C4-2B (cell line): ENCODE data around the gene FAM89A.

Source experiments
- ZFX ChIP-seq: fragments of 450-650 bp; IDR thresholded peaks from 2 replicates; pipeline ENCODE4 v1.6.1; 2017
- TF ChIP-seq, protein P1 (sequence below): fragments of 450-650 bp; conservative IDR thresholded peaks from 2 replicates; pipeline ENCODE4 v1.5.1; 2017; ENCODE audit warnings: mild to moderate bottlenecking

DNA sequence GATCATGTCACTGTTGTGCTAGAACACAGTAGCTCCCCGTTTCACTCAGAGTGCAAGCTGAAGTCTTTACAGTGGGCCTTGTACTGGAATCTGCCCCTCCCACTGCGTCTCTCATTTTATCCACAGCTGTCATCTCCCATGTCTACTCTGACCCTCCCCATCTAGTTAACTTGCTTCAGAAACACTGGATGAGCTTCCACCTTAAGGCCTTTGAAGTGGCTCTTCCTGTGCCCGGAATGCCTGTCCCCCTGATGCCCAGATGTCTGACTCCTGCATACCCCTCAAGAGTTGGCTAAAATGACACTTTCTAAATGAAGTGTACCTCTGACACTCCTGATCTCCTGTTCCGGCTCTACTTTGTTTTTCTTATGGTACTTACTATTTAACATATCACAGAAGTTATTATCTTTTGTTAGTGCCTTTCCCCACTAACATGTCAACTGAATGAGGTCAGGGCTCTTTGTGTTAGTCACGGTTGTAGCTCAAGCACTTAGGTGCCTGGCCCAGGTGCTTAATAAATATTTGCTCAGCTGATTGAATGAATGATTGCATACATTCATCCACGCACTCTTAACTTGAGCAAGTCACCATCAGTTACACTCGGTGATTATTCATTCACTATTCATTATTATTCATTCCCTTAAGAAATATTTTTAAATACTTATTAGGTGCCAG lies 47.8 kb downstream of the FAM89A start:
- TF ChIP-seq, protein P1, sequence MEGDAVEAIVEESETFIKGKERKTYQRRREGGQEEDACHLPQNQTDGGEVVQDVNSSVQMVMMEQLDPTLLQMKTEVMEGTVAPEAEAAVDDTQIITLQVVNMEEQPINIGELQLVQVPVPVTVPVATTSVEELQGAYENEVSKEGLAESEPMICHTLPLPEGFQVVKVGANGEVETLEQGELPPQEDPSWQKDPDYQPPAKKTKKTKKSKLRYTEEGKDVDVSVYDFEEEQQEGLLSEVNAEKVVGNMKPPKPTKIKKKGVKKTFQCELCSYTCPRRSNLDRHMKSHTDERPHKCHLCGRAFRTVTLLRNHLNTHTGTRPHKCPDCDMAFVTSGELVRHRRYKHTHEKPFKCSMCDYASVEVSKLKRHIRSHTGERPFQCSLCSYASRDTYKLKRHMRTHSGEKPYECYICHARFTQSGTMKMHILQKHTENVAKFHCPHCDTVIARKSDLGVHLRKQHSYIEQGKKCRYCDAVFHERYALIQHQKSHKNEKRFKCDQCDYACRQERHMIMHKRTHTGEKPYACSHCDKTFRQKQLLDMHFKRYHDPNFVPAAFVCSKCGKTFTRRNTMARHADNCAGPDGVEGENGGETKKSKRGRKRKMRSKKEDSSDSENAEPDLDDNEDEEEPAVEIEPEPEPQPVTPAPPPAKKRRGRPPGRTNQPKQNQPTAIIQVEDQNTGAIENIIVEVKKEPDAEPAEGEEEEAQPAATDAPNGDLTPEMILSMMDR = no peak
- no peak for TF ChIP-seq ZFX
